ENCODE measurements around the gene COPS7A. TPM values are rescaled to one million over a fixed set of nuclear protein-coding genes. Genes with fewer than 3 reads are reported as not detected.

COPS7A gene
- total RNA-seq, 2 donors from 2014 or later = 20.2 to 27.7 TPM

- DNase-seq (peak in 3 of 4 donors; percentile 43 to 52 (median 49)), ATAC-seq (no peak)
- TF ChIP-seq CTCF (IDR thresholded peaks at IDR 0.05) (no peak), POLR2A (IDR thresholded peaks at IDR 0.05) (no peak)
- Histone ChIP-seq H3K27ac (no peak overlapping the region), H3K27me3 (no peaks in the 10 kb centered on the region), H3K4me3 (no peak overlapping the region), H3K4me1 (peaks cover 36% of the 10 kb centered on the region), H3K9me3 (no peaks in the 10 kb centered on the region), H3K36me3 (replicated peaks in 1 of 2; ENCODE audit: insufficient read depth in 1 of 2, low read depth in 2 of 2) (no peaks in the 10 kb centered on the region)
- intact Hi-C loops (cut with DNase I) = no loop called here
- 79 to 84% methylated on average over 6 of the region's 6 CpGs for WGBS, 2 donors
Observed at GRCh38 chr12:6768990-6769389, 45.1 kb downstream of the COPS7A start.

- peaks cover 29% of the 10 kb centered on the region for H3K4me1 ChIP-seq
- H3K4me3 ChIP-seq = no peak overlapping the region
- no peak overlapping the region for H3K27ac ChIP-seq
- 76 to 80% methylated on average over 4 of the region's 4 CpGs for WGBS, 2 donors
- no peaks in the 10 kb centered on the region for H3K27me3 ChIP-seq
- intact Hi-C loops (cut with DNase I) = no loop called here
- no peaks in the 10 kb centered on the region for H3K9me3 ChIP-seq
- ATAC-seq (no peak), DNase-seq (no peak)
- H3K36me3 ChIP-seq (replicated peaks in 1 of 2; ENCODE audit: insufficient read depth in 1 of 2, low read depth in 2 of 2) = no peaks in the 10 kb centered on the region
- no peak for TF ChIP-seq CTCF (IDR thresholded peaks at IDR 0.05)
- TF ChIP-seq POLR2A (IDR thresholded peaks at IDR 0.05) = no peak
Observed at GRCh38 chr12:6769666-6770065, 45.8 kb downstream of the COPS7A start.

- no peaks in the 10 kb centered on the region for H3K9me3 ChIP-seq
- no peak overlapping the region for H3K4me3 ChIP-seq
- H3K27ac ChIP-seq = no peak overlapping the region
- DNase-seq (no peak), ATAC-seq (no peak)
- H3K36me3 ChIP-seq (replicated peaks in 1 of 2; ENCODE audit: insufficient read depth in 1 of 2, low read depth in 2 of 2) = no peaks in the 10 kb centered on the region
- H3K27me3 ChIP-seq = no peaks in the 10 kb centered on the region
- TF ChIP-seq POLR2A (IDR thresholded peaks at IDR 0.05) (no peak), CTCF (IDR thresholded peaks at IDR 0.05) (no peak)
- intact Hi-C loops (cut with DNase I) = no loop called here
- peaks cover 25% of the 10 kb centered on the region for H3K4me1 ChIP-seq
- WGBS, 2 donors = 88 to 90% methylated on average over 11 to 12 of the region's 12 CpGs
Observed at GRCh38 chr12:6770094-6770493, 46.2 kb downstream of the COPS7A start.

DNA sequence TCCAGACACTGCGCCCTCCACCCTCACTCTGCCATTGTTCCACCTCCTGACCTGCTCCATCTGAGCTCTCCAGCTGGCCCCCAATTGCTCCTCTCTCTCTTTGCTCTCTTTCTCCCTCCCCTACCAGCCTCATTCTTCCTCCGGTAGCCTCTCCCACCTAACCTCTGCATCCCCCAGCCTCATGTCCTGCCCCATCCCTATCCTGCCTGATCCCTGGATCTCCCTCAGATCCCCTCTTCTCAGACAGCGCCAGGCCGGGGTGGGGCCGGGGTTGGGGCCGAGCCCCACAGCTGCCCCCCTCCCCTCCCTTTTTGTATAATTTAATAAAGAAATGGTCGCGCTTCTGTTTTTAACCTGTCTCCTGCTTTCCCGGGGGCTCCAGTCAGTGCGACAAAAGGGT lies 46.8 kb downstream of the COPS7A start:
- ATAC-seq = no peak
- 87 to 94% methylated on average over 10 of the region's 10 CpGs for WGBS, 2 donors
- intact Hi-C loops (cut with DNase I) = no loop called here
- no peak for DNase-seq
- Histone ChIP-seq H3K4me1 (peaks cover 20% of the 10 kb centered on the region), H3K36me3 (replicated peaks in 1 of 2; ENCODE audit: insufficient read depth in 1 of 2, low read depth in 2 of 2) (no peaks in the 10 kb centered on the region), H3K9me3 (no peaks in the 10 kb centered on the region), H3K27ac (peak overlapping the region in 1 of 4 donors; percentile 34), H3K27me3 (no peaks in the 10 kb centered on the region), H3K4me3 (no peak overlapping the region)
- TF ChIP-seq CTCF (IDR thresholded peaks at IDR 0.05) (no peak), POLR2A (IDR thresholded peaks at IDR 0.05) (no peak)

- H3K27me3 ChIP-seq = no peaks in the 10 kb centered on the region
- H3K9me3 ChIP-seq = no peaks in the 10 kb centered on the region
- no peak overlapping the region for H3K4me3 ChIP-seq
- DNase-seq (peak in 1 of 4 donors; percentile 58), ATAC-seq (no peak)
- WGBS, 2 donors = 97 to 100% methylated on average over 1 to 4 of the region's 4 CpGs
- no peaks in the 10 kb centered on the region for H3K36me3 ChIP-seq (replicated peaks in 1 of 2; ENCODE audit: insufficient read depth in 1 of 2, low read depth in 2 of 2)
- H3K27ac ChIP-seq = peak overlapping the region in 1 of 4 donors; percentile 34
- TF ChIP-seq CTCF (IDR thresholded peaks at IDR 0.05) (no peak), POLR2A (IDR thresholded peaks at IDR 0.05) (no peak)
- intact Hi-C loops (cut with DNase I) = no loop called here
- peaks cover 16% of the 10 kb centered on the region for H3K4me1 ChIP-seq
Observed at GRCh38 chr12:6771091-6771495, 47.2 kb downstream of the COPS7A start.

Data from body of pancreas (tissue), 4 donors.